Middle frontal gyrus (tissue), 1 donor: ENCODE results near the gene KCNK7.
"Not testable (repeated sequence)": the region's sequence is repeated elsewhere in the genome, so short reads cannot be mapped to it uniquely, and the experiment has no call there.

ENCODE experiments used
- DNase-seq: peaks from one replicate; pipeline ENCODE4 v3.0.0-alpha.2; 2015; ENCODE audit warnings: low spot score; ENCODE audit errors: extremely low spot score

Gene KCNK7, protein sequence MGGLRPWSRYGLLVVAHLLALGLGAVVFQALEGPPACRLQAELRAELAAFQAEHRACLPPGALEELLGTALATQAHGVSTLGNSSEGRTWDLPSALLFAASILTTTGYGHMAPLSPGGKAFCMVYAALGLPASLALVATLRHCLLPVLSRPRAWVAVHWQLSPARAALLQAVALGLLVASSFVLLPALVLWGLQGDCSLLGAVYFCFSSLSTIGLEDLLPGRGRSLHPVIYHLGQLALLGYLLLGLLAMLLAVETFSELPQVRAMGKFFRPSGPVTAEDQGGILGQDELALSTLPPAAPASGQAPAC

DNA sequence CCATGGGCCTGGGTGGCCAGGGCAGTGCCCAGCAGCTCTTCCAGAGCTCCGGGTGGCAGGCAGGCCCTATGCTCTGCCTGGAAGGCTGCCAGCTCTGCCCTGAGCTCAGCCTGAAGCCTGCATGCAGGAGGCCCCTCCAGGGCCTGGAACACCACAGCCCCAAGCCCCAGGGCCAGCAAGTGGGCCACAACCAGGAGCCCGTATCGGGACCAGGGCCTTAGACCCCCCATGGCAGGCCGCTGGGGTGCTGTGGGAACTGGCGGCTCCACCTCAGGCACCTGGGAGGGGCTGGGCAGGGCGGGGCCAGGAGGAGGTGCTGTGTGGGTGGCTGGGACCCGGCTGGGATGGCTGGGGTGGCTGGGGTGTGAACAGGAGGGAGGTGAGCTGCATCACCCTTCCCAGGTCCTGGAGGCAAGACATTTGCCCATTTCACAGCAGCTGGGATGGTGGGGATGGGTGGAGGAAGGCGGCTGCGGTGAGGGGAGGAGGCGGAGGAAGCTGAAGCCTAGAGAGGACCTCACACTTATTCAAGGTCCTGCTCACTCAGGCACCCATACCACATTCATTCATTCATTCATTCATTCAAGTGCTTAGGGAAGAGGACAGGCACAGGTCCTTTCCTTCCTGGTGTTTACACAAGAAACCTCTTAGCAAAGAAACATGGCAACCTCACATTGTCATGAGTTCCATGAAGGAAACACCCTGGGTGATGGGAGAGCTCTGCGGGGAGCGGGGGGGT is at the start of gene KCNK7:
TSS of gene KCNK7 (minus strand) at position 258 of the 739 bp plus-strand sequence. CDS start at position 230, 28 bp downstream.
- no peak for DNase-seq

DNA sequence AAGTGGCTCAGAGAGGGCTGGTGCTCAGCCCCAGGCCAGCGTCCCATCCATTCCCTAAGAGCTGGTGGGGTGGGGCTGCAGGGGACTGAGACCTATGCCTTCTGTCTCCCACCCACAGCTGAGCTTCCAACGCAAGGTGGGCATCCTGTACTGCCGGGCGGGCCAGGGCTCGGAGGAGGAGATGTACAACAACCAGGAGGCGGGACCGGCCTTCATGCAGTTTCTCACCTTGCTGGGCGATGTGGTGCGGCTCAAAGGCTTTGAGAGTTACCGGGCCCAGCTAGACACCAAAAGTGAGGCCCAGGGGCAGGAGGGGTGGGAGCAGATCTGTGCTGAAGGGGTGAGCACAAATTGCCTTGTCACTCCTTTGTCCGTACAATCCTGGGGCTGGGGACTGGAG is 49.2 kb upstream of the KCNK7 start:
- DNase-seq = no peak

DNA sequence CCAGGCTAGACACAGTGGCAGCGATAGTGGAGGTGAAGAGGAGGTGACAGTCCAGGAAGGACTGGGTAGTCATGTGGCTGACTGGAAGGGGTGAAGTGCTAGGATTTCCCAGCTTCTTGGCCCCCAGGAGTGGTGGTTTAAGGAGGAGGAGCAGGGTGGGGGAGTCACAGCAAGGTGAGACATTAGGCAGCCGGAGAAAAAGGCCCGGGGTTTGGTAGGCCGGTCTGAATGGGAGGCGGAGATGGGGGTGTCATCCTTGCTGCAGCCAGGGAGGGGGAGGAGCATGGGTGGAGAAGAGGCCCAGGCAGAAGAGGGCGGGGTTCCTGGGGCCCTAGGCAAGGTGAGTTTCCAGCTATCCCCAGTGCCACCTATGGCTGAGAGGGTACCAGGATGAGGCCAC is 48.4 kb upstream of the KCNK7 start:
- no peak for DNase-seq

DNA sequence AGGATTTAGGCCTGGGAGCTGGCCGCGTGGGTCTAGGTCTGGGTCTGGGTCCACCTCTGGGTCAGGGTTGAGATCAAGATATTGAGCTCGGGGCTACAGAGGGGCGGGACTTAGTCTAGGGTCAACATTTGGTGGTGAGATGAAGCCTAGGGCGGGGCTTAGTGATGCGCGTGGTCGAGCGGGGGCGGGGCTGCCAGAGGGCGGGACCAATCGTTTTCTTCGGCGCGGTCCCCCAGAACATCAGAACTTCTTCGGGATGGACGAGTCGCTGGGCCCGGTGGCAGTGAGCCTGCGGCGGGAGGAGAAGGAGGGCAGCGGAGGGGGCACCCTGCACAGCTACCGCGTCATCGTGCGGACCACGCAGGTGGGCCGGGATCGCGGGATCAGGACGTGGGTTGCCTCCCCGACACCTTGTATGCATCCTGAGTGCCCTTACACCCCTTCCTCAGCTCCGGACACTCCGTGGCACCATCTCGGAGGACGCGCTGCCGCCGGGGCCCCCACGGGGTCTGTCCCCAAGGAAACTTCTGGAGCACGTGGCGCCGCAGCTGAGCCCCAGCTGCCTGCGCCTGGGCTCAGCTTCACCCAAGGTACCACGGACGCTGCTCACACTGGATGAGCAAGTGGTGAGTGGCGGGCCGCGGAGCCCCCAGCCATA is 46.5 kb upstream of the KCNK7 start:
- no peak for DNase-seq

DNA sequence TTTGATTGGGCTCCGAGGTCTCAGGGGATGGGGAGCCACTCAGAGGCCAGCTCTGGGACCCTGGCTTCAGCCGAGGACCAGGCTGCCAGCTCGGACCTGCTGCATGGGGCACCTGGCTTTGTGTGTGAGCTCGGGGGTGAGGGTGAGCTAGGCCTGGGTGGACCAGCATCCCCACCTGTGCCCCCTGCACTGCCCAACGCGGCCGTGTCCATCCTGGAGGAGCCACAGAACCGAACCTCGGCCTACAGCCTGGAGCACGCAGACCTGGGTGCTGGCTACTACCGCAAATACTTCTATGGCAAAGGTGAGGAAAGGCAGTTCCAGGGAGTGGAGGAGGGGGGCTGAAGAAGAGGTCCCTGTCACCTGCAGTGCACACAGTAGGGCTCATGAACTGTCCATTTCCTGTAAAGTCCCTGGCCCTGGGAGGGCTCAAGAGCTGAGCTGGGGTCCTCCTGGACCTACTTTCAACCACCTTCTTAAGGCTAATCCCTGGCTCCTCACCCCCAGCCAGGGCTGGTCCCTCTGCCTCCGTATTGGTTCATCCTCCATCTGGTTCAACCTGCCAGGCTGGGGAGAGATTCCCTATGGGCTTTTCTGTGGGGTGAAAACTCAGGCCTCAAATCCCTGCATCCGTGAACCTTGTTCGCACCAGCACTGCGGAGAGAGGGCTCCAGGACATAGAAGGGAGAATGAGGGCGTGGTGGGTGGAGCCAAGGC is 45.9 kb upstream of the KCNK7 start:
- DNase-seq = no peak

GRCh38 chr11:65640483-65641296 is 45.1 kb upstream of the KCNK7 start:
- no peak for DNase-seq

GRCh38 chr11:65639623-65640482 is 44.3 kb upstream of the KCNK7 start:
- no peak for DNase-seq

DNA sequence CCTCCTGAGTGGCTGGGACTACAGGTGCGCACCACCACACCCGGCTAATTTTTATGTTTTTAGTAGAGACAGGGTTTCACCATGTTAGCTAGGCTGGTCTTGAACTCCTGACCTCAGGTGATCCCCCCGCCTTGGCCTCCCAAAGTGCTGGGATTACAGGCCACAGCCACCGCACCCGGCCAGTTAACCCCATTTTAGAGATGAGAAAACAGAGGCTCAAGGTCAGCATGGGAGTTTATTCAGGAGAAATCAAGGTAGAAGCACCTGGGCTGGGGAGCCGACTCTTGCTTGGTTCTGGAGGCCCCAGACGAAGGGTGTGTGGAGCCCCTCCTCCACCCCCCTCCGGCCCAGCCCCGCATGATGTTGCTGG is 43.6 kb upstream of the KCNK7 start:
- DNase-seq = not testable (repeated sequence)

GRCh38 chr11:65637794-65638419 is 42.3 kb upstream of the KCNK7 start, which contains the start of gene SIPA1:
SIPA1 (plus strand) TSS chr11:65638101; CDS start chr11:65640922, 2,821 bp downstream.
- peak; percentile 39 for DNase-seq

DNA sequence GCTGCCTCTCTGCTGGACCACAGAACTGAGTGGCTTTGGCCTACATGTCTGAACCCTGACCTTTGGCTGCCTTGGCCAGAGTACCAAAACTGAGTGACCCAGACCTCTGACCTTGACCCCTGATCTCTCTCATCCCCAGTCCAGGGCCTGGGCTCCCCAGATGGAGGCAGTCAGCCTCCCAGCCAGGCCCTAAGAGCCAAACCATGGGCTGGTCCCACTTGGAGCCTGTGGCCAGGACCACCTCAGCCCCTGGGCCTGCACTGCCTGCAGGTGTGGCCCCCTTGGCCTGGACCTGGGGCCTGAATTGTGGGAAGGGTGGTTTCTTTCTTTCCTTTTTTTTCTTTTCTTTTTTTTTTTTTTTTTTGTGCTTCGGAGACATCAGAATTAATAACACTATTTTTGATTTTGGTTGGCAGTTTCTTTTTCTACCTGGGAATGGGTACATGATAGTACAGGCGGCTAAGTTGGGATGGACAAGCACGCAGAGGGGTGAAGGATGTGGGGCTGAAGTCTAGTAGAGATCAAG is 41.5 kb upstream of the KCNK7 start:
- no peak for DNase-seq

GRCh38 chr11:65636108-65637031 is 40.8 kb upstream of the KCNK7 start:
- DNase-seq = no peak

- DNase-seq = no peak
Observed at GRCh38 chr11:65634905-65635731, 39.5 kb upstream of the KCNK7 start.

GRCh38 chr11:65634440-65634839 is 38.8 kb upstream of the KCNK7 start:
- no peak for DNase-seq

- no peak for DNase-seq
Observed at GRCh38 chr11:65634109-65634436, 38.5 kb upstream of the KCNK7 start.

DNA sequence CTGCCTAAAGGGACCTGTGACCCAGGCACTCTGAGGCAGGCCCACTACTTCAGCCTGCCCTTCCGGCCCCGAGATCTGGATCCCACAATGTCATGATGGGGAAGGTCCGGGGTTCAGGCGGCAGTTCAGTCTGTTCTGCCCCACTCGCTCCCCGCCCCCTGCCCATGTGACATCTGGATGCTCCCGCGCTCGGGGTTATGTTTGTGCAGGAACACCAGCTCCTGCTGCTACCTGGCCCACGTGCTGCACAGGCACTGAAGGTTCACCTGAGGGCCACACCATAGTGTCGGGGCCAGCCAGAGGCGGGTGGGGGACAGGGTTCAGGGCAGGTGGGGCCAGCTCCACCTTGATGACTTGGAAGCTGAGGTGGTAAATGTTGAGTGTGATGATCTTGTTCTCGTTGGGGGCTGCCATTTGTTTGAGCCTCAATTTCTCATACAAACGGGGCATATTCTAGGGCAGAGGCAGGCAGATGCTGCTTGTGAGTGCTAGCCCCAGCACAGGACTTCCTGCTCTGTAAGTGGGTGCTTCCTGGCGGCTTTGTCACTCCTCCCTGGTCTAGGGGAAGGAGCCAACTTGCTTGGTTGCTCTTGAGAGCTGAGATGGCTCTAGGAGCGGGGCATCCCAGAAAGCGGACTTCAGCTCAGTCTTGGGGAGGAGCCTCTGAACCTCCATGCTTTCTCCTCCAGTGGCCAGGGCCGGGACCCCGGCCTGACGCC is 37.9 kb upstream of the KCNK7 start:
- no peak for DNase-seq

GRCh38 chr11:65630215-65630614 is 34.6 kb upstream of the KCNK7 start:
- no peak for DNase-seq

GRCh38 chr11:65629579-65629978 is 34.0 kb upstream of the KCNK7 start:
- DNase-seq = no peak
